Measurements from ENCODE around the gene METAP2.
A peak's percentile ranks its signal among the peaks of the same experiment; 100 is the strongest.

The METAP2 gene

GRCh38 chr12:95516757-95517156 lies 42.8 kb downstream of the METAP2 start:
- no peak for DNase-seq

- no peak for DNase-seq
Measured at GRCh38 chr12:95517246-95517645, 43.3 kb downstream of the METAP2 start.

- no peak for DNase-seq
Measured at GRCh38 chr12:95518944-95519343, 45.0 kb downstream of the METAP2 start.

GRCh38 chr12:95520816-95521215 lies 46.9 kb downstream of the METAP2 start:
- no peak for DNase-seq

- DNase-seq = no peak
Measured at GRCh38 chr12:95522692-95523091, 48.7 kb downstream of the METAP2 start.

- DNase-seq = no peak
Measured at GRCh38 chr12:95528431-95528830, 54.5 kb downstream of the METAP2 start.

- DNase-seq = no peak
Measured at GRCh38 chr12:95529693-95530225, 55.8 kb downstream of the METAP2 start.

GRCh38 chr12:95532851-95533250 lies 58.9 kb downstream of the METAP2 start:
- peak; percentile 17 to 46 for DNase-seq

- DNase-seq = no peak
Measured at GRCh38 chr12:95533985-95534384, 60.0 kb downstream of the METAP2 start.

- no peak for DNase-seq
Measured at GRCh38 chr12:95538006-95538405, 64.1 kb downstream of the METAP2 start.

- DNase-seq = no peak
Measured at GRCh38 chr12:95538656-95539055, 64.7 kb downstream of the METAP2 start.

GRCh38 chr12:95541436-95541835 lies 67.5 kb downstream of the METAP2 start:
- no peak for DNase-seq

GRCh38 chr12:95543305-95543704 lies 69.4 kb downstream of the METAP2 start:
- DNase-seq = no peak

GRCh38 chr12:95544756-95545155 lies 70.8 kb downstream of the METAP2 start:
- no peak for DNase-seq

- DNase-seq = no peak
Measured at GRCh38 chr12:95545303-95545702, 71.4 kb downstream of the METAP2 start.

GRCh38 chr12:95545731-95546490 lies 72.0 kb downstream of the METAP2 start:
- DNase-seq = no peak

GRCh38 chr12:95546491-95546813 lies 72.5 kb downstream of the METAP2 start:
- no peak for DNase-seq

GRCh38 chr12:95547522-95548055 lies 73.6 kb downstream of the METAP2 start:
- no peak for DNase-seq

GRCh38 chr12:95548056-95548538 lies 74.1 kb downstream of the METAP2 start:
- peak; percentile 35 to 46 for DNase-seq

- DNase-seq = peak; percentile 66 to 67
Measured at GRCh38 chr12:95548539-95549391, 74.8 kb downstream of the METAP2 start.

- DNase-seq = no peak
Measured at GRCh38 chr12:95549392-95550084, 75.6 kb downstream of the METAP2 start.

GRCh38 chr12:95551305-95551704 lies 77.4 kb downstream of the METAP2 start, which contains the start of gene USP44:
TSS of gene USP44 (minus strand) at chr12:95551476. CDS start at chr12:95534256, 17,220 bp downstream.
- peak; percentile 13 to 18 for DNase-seq
